DMS153 treated with DMSO at 0.1 percent for 48 hours (cell line): Measurements from ENCODE around the gene FBXO22.
"Not testable (repeated sequence)": the region's sequence is repeated elsewhere in the genome, so short reads cannot be mapped to it uniquely, and the experiment has no call there.

ENCODE experiments used
- DNase-seq: peaks from one replicate; lab custom pipeline; 2025; ENCODE audit not compliant: unreplicated experiment; lab: John Stamatoyannopoulos, UW

The FBXO22 gene

GRCh38 chr15:75903331-75904239 lies at the start of gene FBXO22:
TSS of gene FBXO22 (plus strand) at chr15:75903878. CDS start at chr15:75903964, 86 bp downstream.
- DNase-seq = peak; percentile 12

GRCh38 chr15:75857886-75858285 lies 45.8 kb upstream of the FBXO22 start:
- DNase-seq = no peak

GRCh38 chr15:75861750-75862402 lies 41.8 kb upstream of the FBXO22 start:
- DNase-seq = no peak

DNA sequence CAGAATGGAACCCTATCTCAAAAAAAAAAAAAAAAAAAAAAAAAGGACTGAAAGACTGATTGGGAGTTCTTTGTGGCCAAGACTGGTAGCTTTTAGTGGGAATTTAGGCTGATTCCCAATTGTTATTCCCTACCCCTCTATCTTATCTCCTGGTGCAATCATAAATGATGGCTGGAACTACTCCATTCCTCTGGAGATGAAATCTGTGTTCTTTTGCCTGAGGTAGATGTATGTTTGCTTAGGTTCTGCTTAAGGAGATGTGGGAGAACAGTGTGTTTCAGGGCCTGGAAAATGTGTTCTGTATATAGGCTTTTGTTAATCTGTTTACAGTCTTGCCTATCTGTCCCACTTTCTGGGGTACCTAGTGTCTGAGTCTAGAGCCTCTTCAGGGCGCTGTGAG lies 40.9 kb upstream of the FBXO22 start:
- no peak for DNase-seq

DNA sequence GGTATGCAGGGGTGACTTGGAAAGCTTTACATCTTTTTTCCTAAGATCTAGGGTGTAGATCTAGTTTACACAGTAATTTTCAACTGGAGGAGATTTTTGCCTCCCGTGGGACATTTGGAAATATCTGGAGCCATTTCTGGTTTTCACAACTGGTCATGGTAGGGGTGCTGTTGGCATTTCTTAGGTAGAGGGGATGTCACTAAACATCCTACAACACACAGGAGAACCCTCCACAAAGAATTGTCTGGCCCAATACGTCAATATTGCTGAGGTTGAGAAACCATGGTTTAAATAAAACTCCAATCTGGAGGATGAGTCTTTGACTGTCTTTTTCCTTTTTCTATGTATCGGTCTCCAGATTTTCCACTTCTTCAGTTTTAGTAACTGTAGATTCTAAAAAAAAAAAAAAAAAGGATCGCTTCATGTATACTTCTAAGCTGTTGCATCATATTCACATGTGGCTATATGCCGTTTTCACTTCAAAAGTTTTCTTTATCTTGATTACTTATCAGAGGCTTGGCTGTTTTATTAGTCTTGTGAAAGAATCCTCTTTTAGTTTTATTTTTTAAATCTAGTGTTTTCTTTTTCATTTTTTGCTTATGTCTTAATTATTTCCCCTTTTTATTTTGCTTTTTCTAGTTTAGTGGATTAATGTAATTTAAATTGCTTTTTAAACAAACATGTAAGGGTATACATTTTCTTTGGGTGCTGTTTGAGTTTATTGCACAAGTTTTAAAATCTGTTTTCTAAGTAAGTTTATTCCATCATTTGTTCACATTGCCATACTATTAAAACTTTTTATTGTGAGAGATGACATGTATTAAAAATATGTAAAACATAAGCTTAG lies 39.2 kb upstream of the FBXO22 start:
- no peak for DNase-seq

GRCh38 chr15:75866045-75866444 lies 37.6 kb upstream of the FBXO22 start:
- not testable (repeated sequence) for DNase-seq

- DNase-seq = no peak
Observed at GRCh38 chr15:75866916-75867315, 36.8 kb upstream of the FBXO22 start.

DNA sequence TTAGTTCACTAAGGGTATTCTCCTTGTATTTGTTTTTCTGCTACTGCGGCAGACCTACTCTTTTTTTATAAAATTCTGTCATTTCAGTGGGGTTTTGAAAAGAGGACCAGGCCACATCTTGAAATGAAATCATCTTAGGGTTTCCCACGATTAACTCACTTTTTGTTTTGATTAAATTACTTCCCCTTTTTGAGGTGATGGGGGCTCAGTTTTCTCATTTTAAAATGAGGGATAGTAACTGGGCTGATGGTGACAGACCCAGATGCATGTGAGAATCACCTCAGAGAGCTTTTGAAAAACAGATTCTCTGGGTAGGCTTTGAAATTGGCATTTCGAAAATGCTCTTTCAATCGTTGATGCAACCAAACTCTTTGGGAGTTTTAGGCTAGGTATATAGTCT lies 36.2 kb upstream of the FBXO22 start:
- no peak for DNase-seq

GRCh38 chr15:75868019-75868418 lies 35.7 kb upstream of the FBXO22 start:
- no peak for DNase-seq

- no peak for DNase-seq
Observed at GRCh38 chr15:75869446-75869845, 34.2 kb upstream of the FBXO22 start.

GRCh38 chr15:75871589-75871988 lies 32.1 kb upstream of the FBXO22 start:
- DNase-seq = not testable (repeated sequence)

DNA sequence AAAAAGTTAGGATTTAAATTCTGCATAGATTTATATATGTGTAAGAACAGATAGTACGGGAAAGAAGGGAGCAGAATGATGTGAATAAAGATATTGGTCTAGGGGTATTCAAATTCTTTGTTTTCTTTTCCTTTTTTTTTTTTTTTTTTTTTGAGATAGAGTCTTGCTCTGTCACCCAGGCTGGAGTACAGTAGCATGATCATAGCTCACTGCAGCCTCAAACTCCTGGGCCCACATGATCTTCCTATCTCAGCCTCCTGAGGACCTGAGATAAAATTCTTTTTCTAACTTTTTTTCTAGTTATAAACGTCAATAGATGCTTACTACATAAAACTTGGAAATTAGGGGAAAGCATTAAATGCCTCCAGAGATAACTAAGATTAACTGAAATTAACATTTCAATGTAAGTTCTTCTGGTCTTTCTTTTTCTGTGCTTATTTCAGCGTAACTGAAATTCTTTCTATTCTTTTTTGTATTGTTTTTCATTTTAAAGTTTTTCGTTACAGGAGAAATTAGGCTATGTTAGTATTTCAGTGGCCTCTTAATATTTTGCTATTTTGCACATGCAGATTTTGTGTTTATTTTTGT lies 31.2 kb upstream of the FBXO22 start:
- no peak for DNase-seq

- no peak for DNase-seq
Observed at GRCh38 chr15:75884041-75884440, 19.6 kb upstream of the FBXO22 start.

GRCh38 chr15:75887178-75887577 lies 16.5 kb upstream of the FBXO22 start:
- DNase-seq = no peak

DNA sequence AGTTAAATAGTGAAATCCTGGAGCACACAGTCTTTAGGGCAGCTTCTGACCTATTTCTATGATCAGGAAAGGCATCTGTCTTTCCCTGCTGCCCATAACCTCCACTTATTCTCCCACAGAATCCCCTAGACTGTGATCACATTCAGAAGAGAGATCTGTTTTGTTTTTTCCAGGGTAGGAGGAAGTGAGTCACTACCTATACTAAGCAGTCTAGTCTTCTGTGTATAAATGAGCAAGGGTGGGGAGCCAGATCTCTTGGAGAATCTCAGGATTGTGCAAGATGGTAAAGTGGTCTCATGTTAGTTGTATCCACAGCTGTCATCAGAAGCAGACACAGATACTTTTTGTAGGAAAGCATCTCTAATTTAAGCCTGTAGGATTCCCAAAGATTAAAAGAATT lies 11.8 kb upstream of the FBXO22 start:
- no peak for DNase-seq

- DNase-seq = no peak
Observed at GRCh38 chr15:75895731-75896130, 7.9 kb upstream of the FBXO22 start.

- no peak for DNase-seq
Observed at GRCh38 chr15:75900577-75900976, 3.1 kb upstream of the FBXO22 start.

- DNase-seq = no peak
Observed at GRCh38 chr15:75902129-75902557, 1.5 kb upstream of the FBXO22 start.

DNA sequence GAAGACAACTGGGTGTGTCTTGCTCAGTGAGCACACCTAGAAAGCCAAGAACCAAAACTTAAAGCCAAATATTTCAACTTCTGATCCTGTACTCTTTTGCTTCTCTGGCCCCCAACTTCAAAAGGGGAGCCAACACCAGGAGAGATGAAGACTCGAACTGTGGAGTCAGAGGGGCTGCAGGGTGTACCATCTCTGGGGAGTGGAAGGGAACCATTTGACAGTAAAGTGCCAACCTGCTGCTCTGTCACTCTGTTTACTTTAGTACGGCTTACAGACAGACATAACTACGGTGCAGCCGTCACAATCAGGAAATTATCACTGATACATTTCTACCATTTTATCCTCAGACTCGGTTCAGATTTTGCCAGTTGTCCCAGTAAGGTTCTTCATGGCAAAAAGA lies 1.6 kb downstream of the FBXO22 start:
- DNase-seq = no peak

DNA sequence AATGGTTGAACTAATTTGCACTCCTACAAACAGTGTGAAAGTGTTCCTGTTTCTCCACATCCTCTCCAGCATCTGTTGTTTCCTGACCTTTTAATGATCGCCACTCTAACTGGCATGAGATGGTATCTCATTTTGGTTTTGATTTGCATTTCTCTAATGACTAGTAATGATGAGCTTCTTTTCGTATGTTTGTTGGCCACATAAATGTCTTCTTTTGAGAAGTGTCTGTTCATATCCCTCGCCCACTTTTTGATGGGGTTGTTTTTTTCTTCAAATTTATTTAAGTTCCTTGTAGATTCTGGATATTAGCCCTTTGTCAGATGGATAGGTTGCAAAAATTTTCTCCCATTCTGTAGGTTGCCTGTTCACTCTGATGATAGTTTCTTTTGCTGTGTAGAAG lies 6.7 kb downstream of the FBXO22 start:
- not testable (repeated sequence) for DNase-seq

GRCh38 chr15:75916978-75917377 lies 13.3 kb downstream of the FBXO22 start:
- no peak for DNase-seq
